ENCODE measurements around the gene TGM6. TPM values are rescaled to one million over a fixed set of nuclear protein-coding genes. Genes with fewer than 3 reads are reported as not detected.

Gene TGM6
- total RNA-seq, 1 experiment from 2014 or later = not detected

DNA sequence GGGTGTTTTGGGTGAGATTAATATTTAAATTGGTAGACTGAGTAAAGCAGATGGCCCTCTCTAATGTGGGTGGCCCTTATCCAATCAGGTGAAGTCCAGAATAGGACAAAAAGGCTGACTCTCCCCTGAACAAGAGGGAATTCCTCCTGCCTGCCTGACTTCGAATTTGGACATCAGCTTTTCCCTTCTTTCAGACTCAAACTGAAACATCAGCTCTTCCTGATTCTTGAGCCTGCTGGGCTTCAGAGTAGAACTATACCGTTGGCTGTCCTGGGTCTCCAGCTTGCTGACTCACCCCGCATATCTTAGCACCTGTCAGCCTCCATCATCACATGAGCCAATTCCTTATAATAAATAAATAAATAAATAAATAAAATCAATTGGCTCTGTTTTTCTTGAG lies 15.0 kb upstream of the TGM6 start:
- Histone ChIP-seq H3K9ac (ENCODE audit: extremely low read depth, insufficient read length, low read length) (no peak overlapping the region), H3K23me2 (ENCODE audit: insufficient read length, low read depth, low read length, poor library complexity, severe bottlenecking) (no peaks in the 10 kb centered on the region), H2BK120ac (ENCODE audit: low read depth, low read length, poor library complexity, severe bottlenecking) (no peak overlapping the region), H3K9me3 (ENCODE audit: control insufficient read depth, low read depth, low read length) (no peaks in the 10 kb centered on the region), H2BK15ac (ENCODE audit: low read depth, low read length) (no peak overlapping the region), H2AFZ (ENCODE audit: low read length) (no peak overlapping the region), H3K79me1 (ENCODE audit: insufficient read depth, low read depth, low read length, poor library complexity, severe bottlenecking) (no peaks in the 10 kb centered on the region), H3K14ac (ENCODE audit: insufficient read depth, low read length) (no peak overlapping the region), H3K23ac (ENCODE audit: insufficient read length, low read depth, low read length) (no peak overlapping the region), H3K4ac (ENCODE audit: low read depth, low read length) (no peak overlapping the region), H4K20me1 (ENCODE audit: control insufficient read depth, insufficient read depth, insufficient read length) (no peaks in the 10 kb centered on the region), H3K27ac (ENCODE audit: insufficient read length, low read depth, low read length) (no peak overlapping the region), H2BK20ac (ENCODE audit: low read depth, low read length, poor library complexity, severe bottlenecking) (no peak overlapping the region), H3K56ac (ENCODE audit: insufficient read length, low read depth, low read length) (no peak overlapping the region), H4K91ac (ENCODE audit: insufficient read length, low read depth, low read length) (no peak overlapping the region), H2BK5ac (ENCODE audit: insufficient read length, low read length) (no peak overlapping the region), H3T11ph (ENCODE audit: low read length) (no peak overlapping the region), H3K18ac (ENCODE audit: insufficient read length, low read depth, low read length) (no peak overlapping the region), H2AK5ac (ENCODE audit: insufficient read length, low read length) (no peak overlapping the region), H3K4me2 (ENCODE audit: insufficient read depth, insufficient read length, low read length) (no peak overlapping the region), H3K79me2 (ENCODE audit: insufficient read depth, low read length) (no peaks in the 10 kb centered on the region), H4K8ac (replicated peaks; ENCODE audit: insufficient read length, low read depth, low read length) (no peak overlapping the region), H3K27me3 (ENCODE audit: insufficient read depth, low read length) (no peaks in the 10 kb centered on the region), H2BK12ac (ENCODE audit: insufficient read length, low read depth, low read length) (no peak overlapping the region), H3K4me1 (ENCODE audit: insufficient read depth, low read length) (no peaks in the 10 kb centered on the region), H4K5ac (ENCODE audit: insufficient read length, low read depth, low read length) (no peak overlapping the region)
- H3K9me3 Mint-ChIP-seq = peaks cover 11 to 13% of the 10 kb centered on the region in 2 experiments
- no peak overlapping the region for H3K4me3 Mint-ChIP-seq
- peaks cover 0 to 13% (median 7%) of the 10 kb centered on the region in 3 experiments; a peak in 5 of 7 replicates for H3K36me3 Mint-ChIP-seq (ENCODE audit: insufficient read depth in 1 of 3, low read depth in 3 of 3)
- H3K4me1 Mint-ChIP-seq = peaks cover 6% of the 10 kb centered on the region in 2 experiments
- no peak for DNase-seq
- no peak overlapping the region for H3K27ac Mint-ChIP-seq
- no CpG with 5 or more reads among the region's 3 CpGs for WGBS (ENCODE audit: extremely low coverage, insufficient read length, low lambda C conversion rate)
- TF ChIP-seq CTCF (conservative IDR thresholded peaks at IDR 0.05) = no peak
- peaks cover 3% of the 10 kb centered on the region for H3K27me3 Mint-ChIP-seq (ENCODE audit: low read depth)

Measured in H9 (cell line).